GM12864 (cell line): ENCODE results near the gene SGSM1.

ENCODE experiments used
- DNase-seq: peaks from one replicate; pipeline ENCODE4 v3.0.0-alpha.2; 2011; ENCODE audit warnings: low read depth
- H3K4me3 ChIP-seq: 2 replicates; pipeline ENCODE4 v1.5.1; 2011; ENCODE audit warnings: mild to moderate bottlenecking, low read depth, low read length, control low read depth
- CTCF ChIP-seq: IDR thresholded peaks from 2 replicates; pipeline ENCODE4 v1.5.1; 2011; ENCODE audit warnings: low read depth, mild to moderate bottlenecking, moderate library complexity, low read length, control low read depth, inconsistent platforms; ENCODE audit errors: missing control alignments

The SGSM1 gene

GRCh38 chr22:24873226-24873625 is 67.2 kb downstream of the SGSM1 start:
- TF ChIP-seq CTCF, result no peak
- H3K4me3 ChIP-seq, result no peak overlapping the region
- no peak for DNase-seq

- no peak overlapping the region for H3K4me3 ChIP-seq
- DNase-seq, result no peak
- no peak for TF ChIP-seq CTCF
Measured at GRCh38 chr22:24875862-24876506, 70.0 kb downstream of the SGSM1 start.

- no peak for DNase-seq
- TF ChIP-seq CTCF, result no peak
- H3K4me3 ChIP-seq, result no peak overlapping the region
Measured at GRCh38 chr22:24876700-24877099, 70.7 kb downstream of the SGSM1 start.

- no peak for TF ChIP-seq CTCF
- no peak overlapping the region for H3K4me3 ChIP-seq
- no peak for DNase-seq
Measured at GRCh38 chr22:24878969-24879368, 73.0 kb downstream of the SGSM1 start.

- H3K4me3 ChIP-seq, result no peak overlapping the region
- no peak for DNase-seq
- TF ChIP-seq CTCF, result no peak
Measured at GRCh38 chr22:24883432-24883831, 77.4 kb downstream of the SGSM1 start.

- no peak overlapping the region for H3K4me3 ChIP-seq
- no peak for TF ChIP-seq CTCF
- no peak for DNase-seq
Measured at GRCh38 chr22:24887260-24887659, 81.2 kb downstream of the SGSM1 start.

GRCh38 chr22:24893341-24894070 is 87.5 kb downstream of the SGSM1 start:
- no peak overlapping the region for H3K4me3 ChIP-seq
- no peak for TF ChIP-seq CTCF
- DNase-seq, result no peak
